ENCODE measurements around the gene FAT1.

The FAT1 gene

GRCh38 chr4:186592445-186592844 is 131.2 kb downstream of the FAT1 start:
- peaks cover 0 to 4% of the 10 kb centered on the region in 2 donors for H3K4me1 ChIP-seq (ENCODE audit: control insufficient read depth in 2 of 2, insufficient read depth in 1 of 2, low read depth in 1 of 2, low read length in 2 of 2)
- H4K8ac ChIP-seq (ENCODE audit: low read depth, low read length) = no peak overlapping the region
- H3K4me3 ChIP-seq (ENCODE audit: low read length in 2 of 2) = no peak overlapping the region
- H3K9ac ChIP-seq (ENCODE audit: low read depth, low read length, poor library complexity) = no peak overlapping the region
- no peak overlapping the region for H2BK12ac ChIP-seq (ENCODE audit: low read length)
- no peaks in the 10 kb centered on the region for H3K27me3 ChIP-seq (ENCODE audit: control insufficient read depth in 3 of 3, insufficient read depth in 3 of 3, low read depth in 1 of 3, low read length in 3 of 3)
- peaks cover 41 to 99% of the 10 kb centered on the region in 2 donors for H3K36me3 ChIP-seq (replicated peaks in 1 of 2; ENCODE audit: control insufficient read depth in 2 of 2, insufficient read depth in 2 of 2, low read length in 2 of 2)
- H3K23ac ChIP-seq (ENCODE audit: low read depth, low read length, poor library complexity) = no peak overlapping the region
- H3K14ac ChIP-seq (ENCODE audit: low read length) = no peak overlapping the region
- H2BK5ac ChIP-seq (ENCODE audit: low read length) = no peak overlapping the region
- no peak overlapping the region for H3K4ac ChIP-seq (ENCODE audit: low read length)
- H3K79me1 ChIP-seq (ENCODE audit: low read depth, low read length) = peaks cover 1% of the 10 kb centered on the region
- no peak overlapping the region for H2AFZ ChIP-seq (ENCODE audit: low read length)
- no CpG with 5 or more reads among the region's 8 CpGs for WGBS, 2 donors (ENCODE audit: extremely low coverage in 2 of 2, insufficient read length in 2 of 2, insufficient replicate concordance in 1 of 2)
- no peak overlapping the region for H3K27ac ChIP-seq (replicated peaks; ENCODE audit: low read length)
- H3K18ac ChIP-seq (ENCODE audit: low read length) = no peak overlapping the region
- H3K9me3 ChIP-seq (replicated peaks in 1 of 2; ENCODE audit: control insufficient read depth in 2 of 2, insufficient read depth in 1 of 2, low read depth in 1 of 2, low read length in 2 of 2) = peaks cover 0 to 1% of the 10 kb centered on the region in 2 donors
- no peak overlapping the region for H2BK120ac ChIP-seq (ENCODE audit: low read depth, low read length)
- H2BK15ac ChIP-seq (ENCODE audit: low read length) = no peak overlapping the region
- DNase-seq (ENCODE audit: low spot score) = no peak
- no peak overlapping the region for H2AK5ac ChIP-seq (ENCODE audit: low read depth, low read length)
- no peak overlapping the region for H4K91ac ChIP-seq (ENCODE audit: low read depth, low read length, poor library complexity)
- no peak overlapping the region for H3K4me2 ChIP-seq (ENCODE audit: insufficient read depth, low read length, poor library complexity, severe bottlenecking)

- H3K4ac ChIP-seq (ENCODE audit: low read length) = no peak overlapping the region
- H3K4me1 ChIP-seq (ENCODE audit: control insufficient read depth in 2 of 2, insufficient read depth in 1 of 2, low read depth in 1 of 2, low read length in 2 of 2) = peaks cover 0 to 4% of the 10 kb centered on the region in 2 donors
- H2BK15ac ChIP-seq (ENCODE audit: low read length) = no peak overlapping the region
- peaks cover 0 to 1% of the 10 kb centered on the region in 2 donors for H3K9me3 ChIP-seq (replicated peaks in 1 of 2; ENCODE audit: control insufficient read depth in 2 of 2, insufficient read depth in 1 of 2, low read depth in 1 of 2, low read length in 2 of 2)
- H3K27me3 ChIP-seq (ENCODE audit: control insufficient read depth in 3 of 3, insufficient read depth in 3 of 3, low read depth in 1 of 3, low read length in 3 of 3) = no peaks in the 10 kb centered on the region
- no peak overlapping the region for H2BK120ac ChIP-seq (ENCODE audit: low read depth, low read length)
- H3K23ac ChIP-seq (ENCODE audit: low read depth, low read length, poor library complexity) = no peak overlapping the region
- peak overlapping the region; percentile 17 for H3K14ac ChIP-seq (ENCODE audit: low read length)
- no peak overlapping the region for H3K9ac ChIP-seq (ENCODE audit: low read depth, low read length, poor library complexity)
- WGBS, 2 donors (ENCODE audit: extremely low coverage in 2 of 2, insufficient read length in 2 of 2, insufficient replicate concordance in 1 of 2) = no CpG with 5 or more reads among the region's 6 CpGs
- no peak overlapping the region for H2BK12ac ChIP-seq (ENCODE audit: low read length)
- H2BK5ac ChIP-seq (ENCODE audit: low read length) = no peak overlapping the region
- no peak overlapping the region for H3K27ac ChIP-seq (replicated peaks; ENCODE audit: low read length)
- H4K91ac ChIP-seq (ENCODE audit: low read depth, low read length, poor library complexity) = no peak overlapping the region
- H3K36me3 ChIP-seq (replicated peaks in 1 of 2; ENCODE audit: control insufficient read depth in 2 of 2, insufficient read depth in 2 of 2, low read length in 2 of 2) = peaks cover 36 to 99% of the 10 kb centered on the region in 2 donors
- no peak overlapping the region for H2AK5ac ChIP-seq (ENCODE audit: low read depth, low read length)
- DNase-seq (ENCODE audit: low spot score) = no peak
- H3K18ac ChIP-seq (ENCODE audit: low read length) = no peak overlapping the region
- H2AFZ ChIP-seq (ENCODE audit: low read length) = no peak overlapping the region
- H3K4me2 ChIP-seq (ENCODE audit: insufficient read depth, low read length, poor library complexity, severe bottlenecking) = no peak overlapping the region
- no peak overlapping the region for H3K4me3 ChIP-seq (ENCODE audit: low read length in 2 of 2)
- H4K8ac ChIP-seq (ENCODE audit: low read depth, low read length) = no peak overlapping the region
- peaks cover 1% of the 10 kb centered on the region for H3K79me1 ChIP-seq (ENCODE audit: low read depth, low read length)
Measured at GRCh38 chr4:186591651-186592050, 132.0 kb downstream of the FAT1 start.

- Histone ChIP-seq H3K14ac (ENCODE audit: low read length) (no peak overlapping the region), H3K36me3 (replicated peaks in 1 of 2; ENCODE audit: control insufficient read depth in 2 of 2, insufficient read depth in 2 of 2, low read length in 2 of 2) (peaks cover 38 to 100% of the 10 kb centered on the region in 2 donors), H3K18ac (ENCODE audit: low read length) (no peak overlapping the region), H2BK5ac (ENCODE audit: low read length) (no peak overlapping the region), H2AK5ac (ENCODE audit: low read depth, low read length) (no peak overlapping the region), H3K4me3 (ENCODE audit: low read length in 2 of 2) (peak overlapping the region in 1 of 2 donors; percentile 1), H3K9ac (ENCODE audit: low read depth, low read length, poor library complexity) (no peak overlapping the region), H2AFZ (ENCODE audit: low read length) (no peak overlapping the region), H2BK120ac (ENCODE audit: low read depth, low read length) (no peak overlapping the region), H3K9me3 (replicated peaks in 1 of 2; ENCODE audit: control insufficient read depth in 2 of 2, insufficient read depth in 1 of 2, low read depth in 1 of 2, low read length in 2 of 2) (peaks cover 7 to 17% of the 10 kb centered on the region in 2 donors), H3K4me1 (ENCODE audit: control insufficient read depth in 2 of 2, insufficient read depth in 1 of 2, low read depth in 1 of 2, low read length in 2 of 2) (peaks cover 0 to 8% of the 10 kb centered on the region in 2 donors), H3K27me3 (ENCODE audit: control insufficient read depth in 3 of 3, insufficient read depth in 3 of 3, low read depth in 1 of 3, low read length in 3 of 3) (no peaks in the 10 kb centered on the region), H3K4ac (ENCODE audit: low read length) (no peak overlapping the region), H4K8ac (ENCODE audit: low read depth, low read length) (no peak overlapping the region), H3K23ac (ENCODE audit: low read depth, low read length, poor library complexity) (no peak overlapping the region), H3K4me2 (ENCODE audit: insufficient read depth, low read length, poor library complexity, severe bottlenecking) (no peak overlapping the region), H3K79me1 (ENCODE audit: low read depth, low read length) (peaks cover 3% of the 10 kb centered on the region), H2BK12ac (ENCODE audit: low read length) (no peak overlapping the region), H2BK15ac (ENCODE audit: low read length) (no peak overlapping the region), H3K27ac (replicated peaks; ENCODE audit: low read length) (no peak overlapping the region), H4K91ac (ENCODE audit: low read depth, low read length, poor library complexity) (peak overlapping the region; percentile 93)
- WGBS, 2 donors (ENCODE audit: extremely low coverage in 2 of 2, insufficient read length in 2 of 2, insufficient replicate concordance in 1 of 2) = no CpG with 5 or more reads among the region's 20 CpGs
- no peak for DNase-seq (ENCODE audit: low spot score)
Measured at GRCh38 chr4:186588503-186588902, 135.2 kb downstream of the FAT1 start.

- DNase-seq (ENCODE audit: low spot score) = peak; percentile 57
- H2AK5ac ChIP-seq (ENCODE audit: low read depth, low read length) = no peak overlapping the region
- H3K14ac ChIP-seq (ENCODE audit: low read length) = no peak overlapping the region
- no peak overlapping the region for H2BK12ac ChIP-seq (ENCODE audit: low read length)
- peaks cover 3% of the 10 kb centered on the region for H3K79me1 ChIP-seq (ENCODE audit: low read depth, low read length)
- no peak overlapping the region for H3K4me3 ChIP-seq (ENCODE audit: low read length in 2 of 2)
- no peak overlapping the region for H2BK5ac ChIP-seq (ENCODE audit: low read length)
- WGBS, 2 donors (ENCODE audit: extremely low coverage in 2 of 2, insufficient read length in 2 of 2, insufficient replicate concordance in 1 of 2) = no CpG with 5 or more reads among the region's 4 CpGs
- no peak overlapping the region for H2BK120ac ChIP-seq (ENCODE audit: low read depth, low read length)
- no peak overlapping the region for H3K9ac ChIP-seq (ENCODE audit: low read depth, low read length, poor library complexity)
- no peak overlapping the region for H2BK15ac ChIP-seq (ENCODE audit: low read length)
- peaks cover 7 to 24% of the 10 kb centered on the region in 2 donors for H3K9me3 ChIP-seq (replicated peaks in 1 of 2; ENCODE audit: control insufficient read depth in 2 of 2, insufficient read depth in 1 of 2, low read depth in 1 of 2, low read length in 2 of 2)
- H3K23ac ChIP-seq (ENCODE audit: low read depth, low read length, poor library complexity) = no peak overlapping the region
- no peak overlapping the region for H2AFZ ChIP-seq (ENCODE audit: low read length)
- no peak overlapping the region for H4K8ac ChIP-seq (ENCODE audit: low read depth, low read length)
- peaks cover 35 to 100% of the 10 kb centered on the region in 2 donors for H3K36me3 ChIP-seq (replicated peaks in 1 of 2; ENCODE audit: control insufficient read depth in 2 of 2, insufficient read depth in 2 of 2, low read length in 2 of 2)
- H3K27me3 ChIP-seq (ENCODE audit: control insufficient read depth in 3 of 3, insufficient read depth in 3 of 3, low read depth in 1 of 3, low read length in 3 of 3) = no peaks in the 10 kb centered on the region
- peaks cover 0 to 8% of the 10 kb centered on the region in 2 donors for H3K4me1 ChIP-seq (ENCODE audit: control insufficient read depth in 2 of 2, insufficient read depth in 1 of 2, low read depth in 1 of 2, low read length in 2 of 2)
- H3K4me2 ChIP-seq (ENCODE audit: insufficient read depth, low read length, poor library complexity, severe bottlenecking) = no peak overlapping the region
- no peak overlapping the region for H3K4ac ChIP-seq (ENCODE audit: low read length)
- H3K27ac ChIP-seq (replicated peaks; ENCODE audit: low read length) = no peak overlapping the region
- no peak overlapping the region for H4K91ac ChIP-seq (ENCODE audit: low read depth, low read length, poor library complexity)
- no peak overlapping the region for H3K18ac ChIP-seq (ENCODE audit: low read length)
Measured at GRCh38 chr4:186587416-186588018, 136.1 kb downstream of the FAT1 start.
